HepG2 (cell line): ENCODE data around the gene PKN2. TPM values are rescaled to one million over a fixed set of nuclear protein-coding genes. Genes with fewer than 3 reads are reported as not detected.

ENCODE experiments used
- ATAC-seq: fragments of 200-7000 bp; cut with Tn5 transposase; 3 replicates; pipeline ENCODE4 v1.9.1; 2020; ENCODE audit warnings: mild to moderate bottlenecking, moderate library complexity
- BruUV-seq: library from RNA; stranded (reverse); fragments of 400-500 nt; replicated peaks from 2 replicates; lab custom pipeline; 2021; lab: Mats Ljungman, UMichigan
- CTCF ChIA-PET: fragments of 300-600 bp; formaldehyde crosslinking; extraction: SDS; loops from one replicate; lab custom pipeline; 2021; ENCODE audit warnings: low total read pairs, inconsistent platforms, low intra/inter-chr PET ratio; lab: Yijun Ruan, JAX
- POLR2A ChIA-PET: fragments of 350-600 bp; sonication (Branson Sonifier 250); formaldehyde crosslinking; loops from one replicate; lab custom pipeline; 2020; ENCODE audit warnings: antibody characterized with exemption, inconsistent platforms; lab: Yijun Ruan, JAX
- DNase-seq: peaks from one replicate; pipeline ENCODE4 v3.0.0-alpha.2; 2015; ENCODE audit warnings: low spot score
- FAIRE-seq: peaks from 3 replicates; lab custom pipeline; 2011; peaks lifted over from hg19 to GRCh38; lab: Jason Lieb, UNC
- H2AFZ ChIP-seq: one replicate; pipeline ENCODE4 v1.6.1; 2011; ENCODE audit warnings: low read length, inconsistent platforms
- H3K27ac ChIP-seq: fragments of 300-600 bp; 3 replicates; pipeline ENCODE4 v1.8.0; 2011; ENCODE audit warnings: mixed run types, mild to moderate bottlenecking, mixed read lengths, low read length, inconsistent platforms; ENCODE audit not compliant: insufficient read depth; ENCODE audit errors: extremely low read length
- H3K27me3 ChIP-seq, 2 experiments: fragments of 200-600 bp in 1 of 2; 2 replicates in 1 of 2; 3 replicates in 1 of 2; pipeline versions ENCODE4 v1.6.0 to v1.8.0; 2011; ENCODE audit warnings: low read length in 2 of 2, mild to moderate bottlenecking in 2 of 2, moderate library complexity in 2 of 2, inconsistent platforms in 1 of 2; ENCODE audit not compliant: insufficient read depth in 2 of 2, control insufficient read depth in 1 of 2
- H3K36me3 ChIP-seq, 2 experiments: fragments of 200-600 bp in 1 of 2; replicated peaks in 1 of 2; 2 replicates in 1 of 2; 3 replicates in 1 of 2; pipeline versions ENCODE4 v1.5.1 to v1.8.0; 2011; ENCODE audit warnings: low read length in 2 of 2, inconsistent platforms in 1 of 2; ENCODE audit not compliant: insufficient read depth in 2 of 2, control insufficient read depth in 1 of 2
- H3K4me1 ChIP-seq: 2 replicates; pipeline ENCODE4 v1.5.1; 2012; ENCODE audit warnings: low read length, inconsistent platforms; ENCODE audit not compliant: insufficient read depth
- H3K4me2 ChIP-seq: 2 replicates; pipeline ENCODE4 v1.6.0; 2011; ENCODE audit warnings: low read depth, low read length, inconsistent platforms
- H3K4me3 ChIP-seq, 3 experiments: fragments of 200-600 bp in 1 of 3; sonication (generic), shearing (Covaris generic) in 1 of 3; replicated peaks in 1 of 3; 2 replicates each; pipeline ENCODE4 v1.5.1; 2011 to 2016; ENCODE audit warnings: low read length in 3 of 3, inconsistent platforms in 2 of 3, low read depth in 2 of 3, mild to moderate bottlenecking in 2 of 3, control low read depth in 1 of 3, mixed read lengths in 1 of 3; ENCODE audit not compliant: insufficient read depth in 1 of 3
- H3K79me2 ChIP-seq: one replicate; pipeline ENCODE4 v1.6.1; 2011; ENCODE audit warnings: low read length, inconsistent platforms; ENCODE audit not compliant: insufficient read depth
- H3K9ac ChIP-seq: 2 replicates; pipeline ENCODE4 v1.6.0; 2011; ENCODE audit warnings: mild to moderate bottlenecking, low read depth, low read length, inconsistent platforms; ENCODE audit not compliant: insufficient read depth
- H3K9me3 ChIP-seq: 2 replicates; pipeline ENCODE4 v1.5.1; 2012; ENCODE audit warnings: mild to moderate bottlenecking, low read length
- H4K20me1 ChIP-seq: 2 replicates; pipeline ENCODE4 v1.6.0; 2011; ENCODE audit warnings: inconsistent platforms, mild to moderate bottlenecking, low read length, moderate library complexity; ENCODE audit not compliant: insufficient read depth
- ATAD3A ChIP-seq: sonication (generic); formaldehyde crosslinking; IDR thresholded peaks from 2 replicates; pipeline ENCODE4 v1.4.0; 2020; ENCODE audit warnings: missing genetic modification reagents
- FOSL2 ChIP-seq: sonication (generic); formaldehyde crosslinking; IDR thresholded peaks from 2 replicates; pipeline ENCODE4 v1.4.0; 2020; ENCODE audit warnings: missing genetic modification reagents
- HDAC6 ChIP-seq: fragments of 200-600 bp; sonication (generic); IDR thresholded peaks from 2 replicates; pipeline ENCODE4 v1.7.0; 2017; ENCODE audit warnings: mild to moderate bottlenecking, antibody characterized with exemption, low read length, low read depth
- IKZF5 ChIP-seq: IDR thresholded peaks from 2 replicates; pipeline ENCODE4 v1.6.1; 2018; ENCODE audit warnings: missing genetic modification reagents, mild to moderate bottlenecking, missing compliant biosample characterization
- TBX3 ChIP-seq: fragments of 450-650 bp; IDR thresholded peaks from 2 replicates; pipeline ENCODE4 v1.6.1; 2017; ENCODE audit warnings: antibody characterized with exemption, mild to moderate bottlenecking, inconsistent platforms, borderline replicate concordance
- USF2 ChIP-seq, 2 experiments: sonication (generic) in 1 of 2; formaldehyde crosslinking in 1 of 2; IDR thresholded peaks; 2 replicates each; pipeline versions ENCODE4 v1.5.1 to v1.6.1; 2011 to 2020; ENCODE audit warnings: borderline replicate concordance in 1 of 2, low read depth in 1 of 2, low read length in 1 of 2, mild to moderate bottlenecking in 1 of 2, missing genetic modification reagents in 1 of 2, moderate library complexity in 1 of 2
- ZNF44 ChIP-seq: sonication (generic); formaldehyde crosslinking; IDR thresholded peaks from 2 replicates; pipeline ENCODE4 v1.5.1; 2020; ENCODE audit warnings: mild to moderate bottlenecking, missing genetic modification reagents
- WGBS: methylation state at CpG from one replicate; pipeline ENCODE4 v1.1.6; 2017; ENCODE audit warnings: low lambda C conversion rate; 5-methylcytosine and 5-hydroxymethylcytosine counted together
- in situ Hi-C: cut with HindIII; loops from 2 replicates; pipeline ENCODE4 v1.10.0; 2017; ENCODE audit warnings: low pct_unique_long_range_greater_than_20kb; ENCODE audit not compliant: extremely low pct_ligation_motif_present
- intact Hi-C: fragments of 100-400 bp; cut with micrococcal nuclease; formaldehyde crosslinking; loops from one replicate; pipeline ENCODE4 v1.10.0; 2022; ENCODE audit not compliant: unreplicated experiment
- polyA plus RNA-seq, 8 experiments: library from polyadenylated mRNA; depleted of rRNA in 3 of 8; stranded (reverse) in 7 of 8; unstranded in 1 of 8; fragments of >200 nt; fragmentation: Illumina TruSeq in 4 of 8; extraction: Trizol in 4 of 8; gene quantifications; 2 replicates each; pipeline versions ENCODE4 v1.2.1 to v1.2.3, GENCODE V29; 2011 to 2016; ENCODE audit warnings: low read depth in 4 of 8, missing spikeins in 1 of 8, mixed read lengths in 1 of 8; ENCODE audit not compliant: insufficient read depth in 1 of 8
- total RNA-seq, 5 experiments: library from RNA; depleted of rRNA; stranded (reverse); fragments of >200 nt; fragmentation: Illumina TruSeq; extraction: Trizol; gene quantifications; 2 replicates each; pipeline ENCODE4 v1.2.3, GENCODE V29; 2016; ENCODE audit warnings: low read depth in 1 of 5

The PKN2 gene
- total and polyA plus RNA-seq, 2 of the 13 experiments (the other 11 are each of a cell fraction or from before 2014, with no cell fraction given): 17.0 to 29.4 TPM

- no peak for TF ChIP-seq USF2 (IDR thresholded peaks at IDR 0.05; ENCODE audit: low read depth, low read length)
- TF ChIP-seq USF2 (CRISPR knock-in tag; IDR thresholded peaks at IDR 0.05; ENCODE audit: borderline replicate concordance): no peak
- TF ChIP-seq, all 625 proteins: peak for 0
Measured at GRCh38 chr1:88768816-88769215, 84.7 kb downstream of the PKN2 start (continued).

GRCh38 chr1:88773540-88774150, 89.6 kb downstream of the PKN2 start:
- Histone ChIP-seq H3K4me1 (no peaks in the 10 kb centered on the region), H3K9me3 (no peaks in the 10 kb centered on the region), H3K79me2 (no peaks in the 10 kb centered on the region), H3K27ac (no peak overlapping the region), H3K36me3 (peaks cover 9 to 42% of the 10 kb centered on the region in 2 experiments; a peak in 4 of 5 replicates), H3K4me3 (no peak overlapping the region), H3K27me3 (no peaks in the 10 kb centered on the region), H3K9ac (no peak overlapping the region), H4K20me1 (no peaks in the 10 kb centered on the region)
- ATAC-seq (no peak), DNase-seq (peak; percentile 2)
- POLR2A ChIA-PET: no interaction called here
- BruUV-seq: no TSS peak
- 97% methylated on average over 3 of the region's 3 CpGs for WGBS
- intact Hi-C loops: no loop called here
- TF ChIP-seq ATAD3A (CRISPR knock-in tag): no peak
- no peak for TF ChIP-seq TBX3
- TF ChIP-seq HDAC6: no peak
- TF ChIP-seq FOSL2 (CRISPR knock-in tag): 0 out of 2 replicates have a peak, but pooled peaks have one; percentile 14
- no peak for TF ChIP-seq IKZF5 (CRISPR knock-in tag)
- TF ChIP-seq ZNF44 (CRISPR knock-in tag): no peak
- TF ChIP-seq, all 625 proteins: peak for 1
- H3K4me2 ChIP-seq: no peak overlapping the region
- FAIRE-seq: no peak
- no peak overlapping the region for H2AFZ ChIP-seq
- CTCF ChIA-PET: no interaction called here
- in situ Hi-C loops: no loop called here
